C4-2B (cell line): ENCODE results near the gene NCOR2.

Source experiments
- CTCF ChIP-seq: fragments of 450-650 bp; conservative IDR thresholded peaks from 2 replicates; pipeline ENCODE4 v1.5.1; 2017; ENCODE audit warnings: mild to moderate bottlenecking
- ZFX ChIP-seq: fragments of 450-650 bp; IDR thresholded peaks from 2 replicates; pipeline ENCODE4 v1.6.1; 2017

GRCh38 chr12:124603100-124603541 is 35.7 kb upstream of the NCOR2 start:
- no peak for TF ChIP-seq CTCF
- no peak for TF ChIP-seq ZFX
